H1 (cell line): ENCODE data around the gene CAMKMT. TPM values are rescaled to one million over a fixed set of nuclear protein-coding genes. Genes with fewer than 3 reads are reported as not detected.

ENCODE experiments used
- CTCF ChIA-PET: fragments of 300-600 bp; sonication (Branson Sonifier 250); formaldehyde crosslinking; loops from one replicate; lab custom pipeline; 2021; ENCODE audit not compliant: partially characterized antibody; lab: Charles Lee
- POLR2A ChIA-PET: fragments of 300-600 bp; sonication (Branson Sonifier 250); formaldehyde crosslinking; loops from one replicate; lab custom pipeline; 2021; ENCODE audit warnings: inconsistent platforms; ENCODE audit not compliant: partially characterized antibody; lab: Charles Lee
- DNase-seq, 2 experiments: peaks; one replicate each; pipeline versions ENCODE4 v3.0.0 to v3.0.0-alpha.2; 2010 to 2022; ENCODE audit warnings: low spot score in 2 of 2, low read depth in 1 of 2, mixed read lengths in 1 of 2
- FAIRE-seq: peaks from 2 replicates; lab custom pipeline; 2011; peaks lifted over from hg19 to GRCh38; lab: Jason Lieb, UNC
- H2AFZ ChIP-seq: 2 replicates; pipeline ENCODE4 v1.8.1; 2012; ENCODE audit warnings: low read length, inconsistent platforms
- H2AK5ac ChIP-seq: 2 replicates; pipeline ENCODE4 v1.6.1; 2013; ENCODE audit warnings: low read depth, low read length
- H2BK120ac ChIP-seq: replicated peaks from 2 replicates; pipeline ENCODE3; 2013; ENCODE audit warnings: low read depth, low read length, inconsistent platforms
- H2BK12ac ChIP-seq: 2 replicates; pipeline ENCODE4 v1.6.1; 2013; ENCODE audit warnings: low read depth, low read length
- H2BK15ac ChIP-seq: 2 replicates; pipeline ENCODE4 v1.6.1; 2013; ENCODE audit warnings: low read length
- H2BK20ac ChIP-seq: 2 replicates; pipeline ENCODE4 v1.6.1; 2013; ENCODE audit warnings: low read length
- H2BK5ac ChIP-seq: 2 replicates; pipeline ENCODE4 v1.6.1; 2013; ENCODE audit warnings: low read depth, low read length
- H3K14ac ChIP-seq: 2 replicates; pipeline ENCODE4 v1.6.1; 2013; ENCODE audit warnings: inconsistent platforms; ENCODE audit not compliant: insufficient read length
- H3K18ac ChIP-seq: 2 replicates; pipeline ENCODE4 v1.6.1; 2013; ENCODE audit warnings: low read length; ENCODE audit errors: extremely low read depth
- H3K23ac ChIP-seq: 2 replicates; pipeline ENCODE4 v1.6.1; 2013; ENCODE audit warnings: inconsistent platforms; ENCODE audit not compliant: insufficient read length
- H3K23me2 ChIP-seq: 2 replicates; pipeline ENCODE4 v1.6.1; 2013; ENCODE audit warnings: low read depth, low read length
- H3K27ac ChIP-seq: 2 replicates; pipeline ENCODE4 v1.6.1; 2011; ENCODE audit warnings: low read depth, low read length, inconsistent platforms
- H3K27me3 ChIP-seq, 4 experiments: replicated peaks in 1 of 4; 1 replicate in 1 of 4; 2 replicates in 3 of 4; pipeline versions ENCODE4 v1.6.1 to v1.8.1; 2011 to 2013; ENCODE audit warnings: low read length in 3 of 4, mild to moderate bottlenecking in 3 of 4, inconsistent platforms in 2 of 4, mixed read lengths in 2 of 4, moderate library complexity in 1 of 4; ENCODE audit not compliant: control insufficient read depth in 3 of 4, insufficient read depth in 3 of 4; ENCODE audit errors: extremely low read depth in 1 of 4
- H3K36me3 ChIP-seq, 4 experiments: 2 replicates each; pipeline versions ENCODE4 v1.6.1 to v1.8.1; 2011 to 2013; ENCODE audit warnings: mild to moderate bottlenecking in 4 of 4, low read length in 3 of 4, moderate library complexity in 2 of 4, control low read depth in 1 of 4, inconsistent platforms in 1 of 4; ENCODE audit not compliant: insufficient read depth in 4 of 4, control insufficient read depth in 2 of 4
- H3K4ac ChIP-seq: replicated peaks from 2 replicates; pipeline ENCODE3; 2013; ENCODE audit warnings: low read length, low read depth, mixed read lengths, inconsistent platforms; ENCODE audit not compliant: insufficient read length
- H3K4me1 ChIP-seq, 4 experiments: replicated peaks in 1 of 4; 1 replicate in 1 of 4; 2 replicates in 3 of 4; pipeline versions ENCODE4 v1.6.1 to v1.8.1; 2011 to 2013; ENCODE audit warnings: low read length in 3 of 4, inconsistent platforms in 2 of 4, mixed read lengths in 1 of 4; ENCODE audit not compliant: insufficient read depth in 4 of 4, control insufficient read depth in 3 of 4
- H3K4me2 ChIP-seq, 2 experiments: 2 replicates each; pipeline versions ENCODE4 v1.6.1 to v1.8.1; 2011 to 2013; ENCODE audit warnings: low read depth in 2 of 2, low read length in 2 of 2, control low read depth in 1 of 2, inconsistent platforms in 1 of 2, mild to moderate bottlenecking in 1 of 2; ENCODE audit not compliant: insufficient read depth in 1 of 2
- H3K4me3 ChIP-seq, 4 experiments: fragments of 200-600, 300-600 bp in 1 of 4; sonication (generic), shearing (Covaris generic), sonication (Bioruptor Twin) in 1 of 4; 2 replicates each; pipeline versions ENCODE4 v1.5.1 to v1.8.1; 2011 to 2016; ENCODE audit warnings: low read length in 4 of 4, low read depth in 3 of 4, control low read depth in 2 of 4, inconsistent platforms in 2 of 4, mild to moderate bottlenecking in 2 of 4, mixed read lengths in 1 of 4, moderate library complexity in 1 of 4; ENCODE audit not compliant: insufficient read depth in 2 of 4; ENCODE audit errors: extremely low read depth in 1 of 4
- H3K56ac ChIP-seq: replicated peaks from 2 replicates; pipeline ENCODE3; 2013; ENCODE audit warnings: low read depth, mild to moderate bottlenecking, mixed read lengths, low read length, inconsistent platforms; ENCODE audit not compliant: insufficient read length
- H3K79me1 ChIP-seq: 2 replicates; pipeline ENCODE4 v1.6.1; 2013; ENCODE audit warnings: low read depth, low read length, control low read depth
- H3K79me2 ChIP-seq, 2 experiments: 2 replicates each; pipeline versions ENCODE4 v1.6.1 to v1.8.1; 2012 to 2013; ENCODE audit warnings: low read length in 2 of 2, mild to moderate bottlenecking in 2 of 2, inconsistent platforms in 1 of 2; ENCODE audit not compliant: insufficient read depth in 2 of 2, control insufficient read depth in 1 of 2
- H3K9ac ChIP-seq, 4 experiments: replicated peaks in 1 of 4; 1 replicate in 1 of 4; 2 replicates in 3 of 4; pipeline versions ENCODE4 v1.6.1 to v1.8.1; 2011 to 2013; ENCODE audit warnings: low read depth in 3 of 4, low read length in 3 of 4, control low read depth in 2 of 4, mild to moderate bottlenecking in 2 of 4, moderate library complexity in 2 of 4, inconsistent platforms in 1 of 4; ENCODE audit errors: extremely low read depth in 1 of 4
- H3K9me3 ChIP-seq, 2 experiments: 2 replicates each; pipeline versions ENCODE4 v1.6.1 to v1.8.1; 2012 to 2013; ENCODE audit warnings: mild to moderate bottlenecking in 2 of 2, moderate library complexity in 2 of 2, control low read depth in 1 of 2, inconsistent platforms in 1 of 2, low read depth in 1 of 2, low read length in 1 of 2, mixed read lengths in 1 of 2; ENCODE audit not compliant: insufficient read depth in 2 of 2
- H4K20me1 ChIP-seq, 2 experiments: replicated peaks in 1 of 2; 2 replicates each; pipeline versions ENCODE3 to v1.8.1; 2011 to 2013; ENCODE audit warnings: inconsistent platforms in 2 of 2, low read length in 2 of 2, mild to moderate bottlenecking in 1 of 2; ENCODE audit not compliant: insufficient read depth in 2 of 2, control insufficient read depth in 1 of 2
- H4K5ac ChIP-seq: 2 replicates; pipeline ENCODE4 v1.6.1; 2013; ENCODE audit warnings: low read length, low read depth, mixed read lengths, inconsistent platforms; ENCODE audit not compliant: insufficient read length
- H4K8ac ChIP-seq: 2 replicates; pipeline ENCODE4 v1.8.0; 2013; ENCODE audit warnings: mild to moderate bottlenecking, moderate library complexity, low read length, inconsistent platforms; ENCODE audit not compliant: insufficient read depth; ENCODE audit errors: extremely low read depth
- H4K91ac ChIP-seq: replicated peaks from 2 replicates; pipeline ENCODE3; 2013; ENCODE audit warnings: low read length, mixed read lengths, inconsistent platforms; ENCODE audit not compliant: insufficient read length
- BRCA1 ChIP-seq: IDR thresholded peaks from 2 replicates; pipeline ENCODE4 v1.6.1; 2012; ENCODE audit warnings: low read depth, low read length, improper control_type of control experiment
- CHD2 ChIP-seq: IDR thresholded peaks from 2 replicates; pipeline ENCODE4 v1.6.1; 2012; ENCODE audit warnings: low read length, improper control_type of control experiment
- EP300 ChIP-seq, 2 experiments: IDR thresholded peaks; 1 replicate in 1 of 2; 2 replicates in 1 of 2; pipeline ENCODE4 v1.6.1; 2011 to 2012; ENCODE audit warnings: low read depth in 2 of 2, low read length in 2 of 2, mild to moderate bottlenecking in 2 of 2, borderline replicate concordance in 1 of 2, inconsistent platforms in 1 of 2, moderate library complexity in 1 of 2
- FOSL1 ChIP-seq: IDR thresholded peaks from 2 replicates; pipeline ENCODE4 v1.6.1; 2011; ENCODE audit warnings: mild to moderate bottlenecking, low read depth, low read length, moderate library complexity; ENCODE audit not compliant: insufficient read depth
- JUN ChIP-seq: IDR thresholded peaks from 2 replicates; pipeline ENCODE4 v1.6.1; 2011; ENCODE audit warnings: low read depth, mild to moderate bottlenecking, improper control_type of control experiment, low read length
- JUND ChIP-seq: IDR thresholded peaks from 2 replicates; pipeline ENCODE4 v1.6.1; 2011; ENCODE audit warnings: mild to moderate bottlenecking, improper control_type of control experiment, low read length
- RNF2 ChIP-seq: fragments of 200-900, 300-1000 bp; sonication (generic); IDR thresholded peaks from 2 replicates; pipeline ENCODE4 v1.7.1; 2016; ENCODE audit warnings: borderline replicate concordance, low read depth, mild to moderate bottlenecking, antibody characterized with exemption, low read length; ENCODE audit not compliant: poor library complexity, severe bottlenecking; ENCODE audit errors: missing control alignments
- TEAD4 ChIP-seq: IDR thresholded peaks from 2 replicates; pipeline ENCODE4 v1.6.1; 2012; ENCODE audit warnings: low read depth, low read length, inconsistent platforms, mixed read lengths
- WGBS, 2 experiments: shearing (Covaris generic) in 1 of 2; methylation state at CpG; one replicate each; pipeline versions ENCODE4 v1.1.6 to v1.1.7; 2013 to 2015; ENCODE audit warnings: low lambda C conversion rate in 2 of 2, mixed read lengths in 2 of 2, inconsistent platforms in 1 of 2, low coverage in 1 of 2, missing lambda C conversion rate in 1 of 2; ENCODE audit not compliant: insufficient replicate concordance in 2 of 2, insufficient coverage in 1 of 2, insufficient read length in 1 of 2; ENCODE audit errors: extremely low coverage in 1 of 2, missing lambda C conversion rate in 1 of 2; 5-methylcytosine and 5-hydroxymethylcytosine counted together
- polyA plus RNA-seq, 7 experiments: library from polyadenylated mRNA; depleted of rRNA in 3 of 7; stranded (reverse) in 5 of 7; unstranded in 2 of 7; fragments of >200 nt in 5 of 7; fragments of 200-250 nt in 2 of 7; gene quantifications; 1 replicate in 5 of 7; 2 replicates in 1 of 7; 4 replicates in 1 of 7; pipeline versions ENCODE4 v1.2.1 to v1.2.3, GENCODE V29; 2011 to 2013; ENCODE audit warnings: missing spikeins in 2 of 7, mixed read lengths in 2 of 7
- total RNA-seq: library from RNA; stranded (reverse); fragmentation: NEBNext Ultra II Directional; extraction: Animal tissue kit (Norgen Biotek cat#: 25700); gene quantifications from 2 replicates; pipeline ENCODE4 v1.2.1, GENCODE V29; 2021

CAMKMT gene
- total and polyA plus RNA-seq, 2 of the 8 experiments (the other 6 are each of a cell fraction or from before 2014, with no cell fraction given) = 14.7 to 22.4 TPM

DNA sequence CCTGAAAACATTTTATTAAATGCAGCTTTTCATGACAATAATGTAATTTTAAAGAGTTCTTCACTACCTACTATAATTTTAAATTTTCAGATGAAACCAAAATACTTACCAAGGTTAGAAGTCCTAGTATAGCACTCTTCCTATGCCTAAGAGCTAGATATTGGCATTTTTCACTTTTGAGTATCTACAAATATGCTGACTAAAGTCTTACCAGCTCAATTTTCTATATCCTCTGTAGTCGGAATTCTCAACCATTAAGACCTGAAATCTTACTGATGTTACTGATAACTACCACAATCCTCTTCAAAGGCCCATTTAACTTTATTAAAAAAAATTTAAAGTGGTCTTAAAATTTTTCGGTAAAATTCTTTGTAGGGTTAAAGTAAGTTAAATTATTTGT is 32.4 kb upstream of the CAMKMT start:
- TF ChIP-seq JUN (no peak), TEAD4 (no peak), JUND (no peak), EP300 (IDR thresholded peaks at IDR 0.05; ENCODE audit: borderline replicate concordance in 1 of 2, low read depth in 2 of 2, low read length in 2 of 2) (no peak), FOSL1 (no peak), CHD2 (no peak), BRCA1 (no peak), RNF2 (no peak)
- Histone ChIP-seq H4K5ac (no peak overlapping the region), H3K4me2 (no peak overlapping the region), H4K91ac (no peak overlapping the region), H3K18ac (no peak overlapping the region), H3K23ac (no peak overlapping the region), H2AK5ac (no peak overlapping the region), H2BK20ac (no peak overlapping the region), H2BK5ac (no peak overlapping the region), H3K79me1 (no peaks in the 10 kb centered on the region), H3K9ac (no peak overlapping the region), H3K14ac (no peak overlapping the region), H3K4me3 (no peak overlapping the region), H3K27me3 (no peaks in the 10 kb centered on the region), H3K4me1 (peaks cover 0 to 3% (median 1%) of the 10 kb centered on the region in 4 experiments; a peak in 1 of 7 replicates), H3K9me3 (no peaks in the 10 kb centered on the region), H2BK12ac (no peak overlapping the region), H2AFZ (no peak overlapping the region), H3K4ac (no peak overlapping the region), H3K79me2 (no peaks in the 10 kb centered on the region), H3K23me2 (no peaks in the 10 kb centered on the region), H3K56ac (no peak overlapping the region), H4K8ac (no peak overlapping the region), H4K20me1 (no peaks in the 10 kb centered on the region), H2BK120ac (no peak overlapping the region), H3K36me3 (peaks cover 0 to 13% (median 7%) of the 10 kb centered on the region in 4 experiments; a peak in 4 of 8 replicates), H2BK15ac (no peak overlapping the region), H3K27ac (no peak overlapping the region)
- ChIA-PET POLR2A (interaction anchor here (0.7 kb wide), 1 partner anchor 9 kb away, joined by 3 read pairs; no protein-coding TSS in a partner anchor), CTCF (interaction anchor here (0.7 to 2.0 kb wide), 3 partner anchors 14 to 600 kb away, joined by 4 to 5 read pairs (median 4); no protein-coding TSS in a partner anchor)
- DNase-seq (no peak), FAIRE-seq (no peak)
- WGBS, 2 experiments = 87 to 100% methylated on average over 1 to 2 of the region's 2 CpGs
